ENCODE results near the gene CNTRL.

The CNTRL gene

DNA sequence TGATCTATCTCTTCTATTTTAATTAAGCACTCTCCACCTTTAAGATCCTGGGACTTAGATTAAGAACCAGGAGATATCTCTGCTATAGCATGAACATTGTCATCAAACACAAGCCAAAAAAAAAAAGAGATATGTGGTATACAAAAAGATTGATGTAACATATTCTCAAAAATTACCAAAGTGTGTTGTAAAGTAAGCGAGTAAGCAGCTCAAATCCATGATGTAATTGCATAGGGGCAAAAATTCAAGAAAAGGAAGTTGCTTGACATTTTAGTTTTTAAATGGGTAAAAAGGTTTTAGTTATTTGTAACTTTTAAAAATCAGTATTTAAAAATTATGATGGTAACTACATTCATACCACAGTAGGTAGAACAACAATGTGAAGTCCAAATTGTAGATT, 40.7 kb downstream of the CNTRL start:
- TF ChIP-seq, protein P1, sequence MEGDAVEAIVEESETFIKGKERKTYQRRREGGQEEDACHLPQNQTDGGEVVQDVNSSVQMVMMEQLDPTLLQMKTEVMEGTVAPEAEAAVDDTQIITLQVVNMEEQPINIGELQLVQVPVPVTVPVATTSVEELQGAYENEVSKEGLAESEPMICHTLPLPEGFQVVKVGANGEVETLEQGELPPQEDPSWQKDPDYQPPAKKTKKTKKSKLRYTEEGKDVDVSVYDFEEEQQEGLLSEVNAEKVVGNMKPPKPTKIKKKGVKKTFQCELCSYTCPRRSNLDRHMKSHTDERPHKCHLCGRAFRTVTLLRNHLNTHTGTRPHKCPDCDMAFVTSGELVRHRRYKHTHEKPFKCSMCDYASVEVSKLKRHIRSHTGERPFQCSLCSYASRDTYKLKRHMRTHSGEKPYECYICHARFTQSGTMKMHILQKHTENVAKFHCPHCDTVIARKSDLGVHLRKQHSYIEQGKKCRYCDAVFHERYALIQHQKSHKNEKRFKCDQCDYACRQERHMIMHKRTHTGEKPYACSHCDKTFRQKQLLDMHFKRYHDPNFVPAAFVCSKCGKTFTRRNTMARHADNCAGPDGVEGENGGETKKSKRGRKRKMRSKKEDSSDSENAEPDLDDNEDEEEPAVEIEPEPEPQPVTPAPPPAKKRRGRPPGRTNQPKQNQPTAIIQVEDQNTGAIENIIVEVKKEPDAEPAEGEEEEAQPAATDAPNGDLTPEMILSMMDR (IDR thresholded peaks at IDR 0.05; ENCODE audit: low read depth, low read length, missing control alignments) = no peak
- no peak for DNase-seq (ENCODE audit: extremely low read depth, low read depth)
- no peak overlapping the region for H3K4me3 ChIP-seq (replicated peaks; ENCODE audit: low read depth, low read length)

DNA sequence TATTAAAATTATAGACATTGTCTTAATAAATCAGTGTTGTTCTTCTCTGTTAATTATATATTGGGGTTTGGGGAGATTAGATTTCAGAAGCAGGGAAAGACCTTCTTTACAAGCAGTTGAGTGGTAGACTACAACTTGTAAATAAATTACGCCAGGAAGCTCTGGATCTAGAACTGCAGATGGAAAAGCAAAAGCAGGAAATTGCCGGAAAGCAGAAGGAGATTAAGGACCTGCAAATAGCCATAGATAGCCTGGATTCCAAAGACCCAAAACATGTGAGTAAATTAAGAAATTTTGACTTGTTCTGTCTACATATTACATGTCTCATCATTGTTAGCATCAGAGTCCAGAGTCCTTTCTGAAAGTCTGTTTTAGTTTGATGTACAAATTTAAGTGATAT, 43.5 kb downstream of the CNTRL start:
- DNase-seq (ENCODE audit: extremely low read depth, low read depth) = no peak
- H3K4me3 ChIP-seq (replicated peaks; ENCODE audit: low read depth, low read length) = no peak overlapping the region
- TF ChIP-seq, protein P1 (IDR thresholded peaks at IDR 0.05; ENCODE audit: low read depth, low read length, missing control alignments) = no peak

DNA sequence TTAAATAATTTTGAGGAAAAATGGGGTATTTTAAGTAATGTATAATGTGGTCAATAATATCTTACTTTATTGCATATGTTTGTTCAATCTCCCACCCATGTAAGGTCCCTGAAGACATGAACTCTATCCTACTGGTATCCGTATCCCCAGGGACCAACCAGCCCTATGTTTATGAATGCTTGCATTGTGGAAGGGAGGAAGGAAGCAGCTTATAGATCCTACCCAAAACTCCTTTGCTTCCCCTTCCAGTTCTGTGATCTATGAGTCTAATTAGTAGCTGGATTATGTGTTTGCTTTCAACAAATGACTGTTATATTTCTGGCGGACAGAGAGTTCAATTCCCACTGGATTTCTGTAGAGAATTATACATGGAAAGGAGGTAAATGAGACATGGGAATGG, 45.6 kb downstream of the CNTRL start:
- TF ChIP-seq, protein P1 (IDR thresholded peaks at IDR 0.05; ENCODE audit: low read depth, low read length, missing control alignments) = no peak
- no peak for DNase-seq (ENCODE audit: extremely low read depth, low read depth)
- H3K4me3 ChIP-seq (replicated peaks; ENCODE audit: low read depth, low read length) = no peak overlapping the region

DNA sequence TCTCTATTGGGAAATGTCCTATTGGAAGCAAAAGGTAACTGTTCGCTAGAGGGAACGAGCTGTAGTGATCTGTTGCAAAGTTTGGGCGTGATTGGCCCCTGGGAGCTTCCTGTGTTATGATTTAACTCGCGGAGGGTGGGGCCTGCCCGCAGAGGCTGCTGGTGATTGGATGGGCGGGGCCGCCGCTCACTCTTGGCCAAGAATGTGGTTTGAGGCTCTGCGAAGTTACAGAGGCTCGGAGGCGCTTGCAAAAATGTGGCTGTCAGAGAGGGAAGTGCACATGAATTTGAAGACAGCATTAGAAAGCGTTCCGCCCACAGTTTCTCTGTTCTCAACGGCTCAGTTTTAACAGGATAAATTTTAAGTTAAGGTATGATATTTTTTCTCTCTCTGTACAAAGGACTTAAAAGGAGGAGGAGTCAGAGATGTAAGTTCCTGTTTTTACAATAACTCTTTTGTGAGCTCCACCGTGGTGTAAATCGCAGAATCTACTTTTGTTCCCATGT, 46.9 kb downstream of the CNTRL start:
- peak overlapping the region; percentile 46 for H3K4me3 ChIP-seq (replicated peaks; ENCODE audit: low read depth, low read length)
- TF ChIP-seq, protein P1 (IDR thresholded peaks at IDR 0.05; ENCODE audit: low read depth, low read length, missing control alignments) = no peak
- DNase-seq (ENCODE audit: extremely low read depth, low read depth) = peak; percentile 83

DNA sequence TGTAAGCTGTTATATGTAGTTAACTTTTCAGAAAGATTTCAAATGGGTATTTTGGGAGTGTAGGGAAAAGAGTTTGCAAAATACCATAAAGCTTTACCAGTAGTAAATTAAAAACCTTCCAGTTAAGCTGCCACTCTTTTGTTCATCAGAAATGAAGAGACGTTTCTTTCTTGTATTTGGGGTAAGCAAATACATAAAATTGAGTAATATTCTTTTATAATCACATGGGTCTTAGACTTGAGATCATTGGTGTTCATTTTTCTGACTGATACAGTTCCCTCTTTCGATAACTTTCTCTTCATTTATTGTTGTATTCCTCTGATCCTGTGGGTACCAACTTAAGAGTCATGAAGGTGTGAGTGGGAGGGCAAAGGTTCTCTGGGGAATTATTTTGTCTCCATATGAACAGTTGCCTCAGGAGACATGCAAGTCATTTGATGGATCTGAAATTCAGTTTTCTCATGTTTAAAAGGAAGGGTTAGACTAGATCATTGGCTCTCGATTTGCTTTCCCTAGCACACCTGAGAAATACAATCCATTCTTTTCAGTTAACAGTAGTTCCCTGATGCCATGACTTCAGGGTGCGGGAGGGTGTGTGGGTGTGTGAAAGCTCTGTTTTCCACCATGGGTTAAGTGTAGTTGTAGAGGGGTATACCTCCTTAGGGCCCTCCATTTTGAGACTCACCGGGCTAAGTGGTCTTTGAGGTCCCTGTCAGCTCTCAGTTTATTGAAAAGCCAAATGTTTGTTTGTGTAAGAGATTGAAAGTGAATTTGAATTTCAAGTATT, 47.7 kb downstream of the CNTRL start:
- peak overlapping the region; percentile 46 for H3K4me3 ChIP-seq (replicated peaks; ENCODE audit: low read depth, low read length)
- DNase-seq (ENCODE audit: extremely low read depth, low read depth) = no peak
- TF ChIP-seq, protein P1 (IDR thresholded peaks at IDR 0.05; ENCODE audit: low read depth, low read length, missing control alignments) = no peak

DNA sequence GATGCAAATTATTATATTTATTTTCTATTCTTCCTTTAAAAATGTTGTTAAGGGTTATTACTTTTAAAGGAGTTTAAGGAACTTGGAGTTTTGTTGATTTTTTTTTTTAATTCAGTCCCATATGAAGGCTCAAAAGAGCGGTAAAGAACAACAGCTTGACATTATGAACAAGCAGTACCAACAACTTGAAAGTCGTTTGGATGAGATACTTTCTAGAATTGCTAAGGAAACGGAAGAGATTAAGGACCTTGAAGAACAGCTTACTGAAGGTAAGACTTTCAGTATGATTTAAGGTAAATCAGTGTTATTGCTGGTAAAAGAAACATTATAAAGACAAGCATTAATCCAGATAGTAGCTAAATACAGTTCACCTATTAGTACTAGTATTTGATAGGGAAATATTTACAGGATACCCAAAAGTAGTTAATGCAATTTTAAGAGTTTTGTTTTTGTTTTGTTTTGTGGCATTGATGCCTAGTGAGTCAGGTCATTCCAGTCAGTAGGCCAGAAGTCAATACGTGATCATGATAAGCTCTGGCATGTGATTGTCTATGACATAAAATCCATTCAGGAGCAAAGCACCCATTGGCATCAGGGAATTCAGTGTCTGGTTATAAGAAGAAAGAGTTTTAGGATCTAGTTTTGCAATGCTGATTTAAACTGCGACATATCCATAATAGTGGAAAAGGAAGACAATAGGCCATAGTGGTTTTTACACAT, 49.2 kb downstream of the CNTRL start:
- DNase-seq (ENCODE audit: extremely low read depth, low read depth) = no peak
- H3K4me3 ChIP-seq (replicated peaks; ENCODE audit: low read depth, low read length) = no peak overlapping the region
- TF ChIP-seq, protein P1 (IDR thresholded peaks at IDR 0.05; ENCODE audit: low read depth, low read length, missing control alignments) = no peak
